K562 (cell line): Measurements from ENCODE around the gene PTPN1. TPM values are rescaled to one million over a fixed set of nuclear protein-coding genes. Genes with fewer than 3 reads are reported as not detected.

ENCODE experiments used
- CHCHD3 ChIP-seq: fragments of 250-450 bp; sonication (Bioruptor Pico); IDR thresholded peaks from 2 replicates; pipeline ENCODE4 v2.1.2; 2022; ENCODE audit warnings: mild to moderate bottlenecking
- CXXC5 ChIP-seq: fragments of 250-450 bp; sonication (Bioruptor Pico); IDR thresholded peaks from 2 replicates; pipeline ENCODE4 v1.8.0; 2022; ENCODE audit warnings: inconsistent platforms, mild to moderate bottlenecking, moderate library complexity
- HMG20B ChIP-seq: fragments of 250-450 bp; sonication (Bioruptor Pico); IDR thresholded peaks from 2 replicates; pipeline ENCODE4 v1.5.0; 2021; ENCODE audit warnings: mild to moderate bottlenecking
- HNRNPL ChIP-seq: fragments of 200-400 bp; formaldehyde crosslinking; IDR thresholded peaks from 2 replicates; pipeline ENCODE4 v1.6.1; 2017; ENCODE audit warnings: low read depth, mild to moderate bottlenecking, low read length
- IFI16 ChIP-seq: fragments of 250-450 bp; sonication (Bioruptor Pico); IDR thresholded peaks from 2 replicates; pipeline ENCODE4 v2.1.2; 2022; ENCODE audit warnings: mild to moderate bottlenecking, inconsistent platforms
- MAFK ChIP-seq: IDR thresholded peaks from 2 replicates; pipeline ENCODE4 v1.6.1; 2011; ENCODE audit warnings: low read length, improper control_type of control experiment
- MAZ ChIP-seq, 2 experiments: fragments of 450-650 bp in 1 of 2; sonication (generic) in 1 of 2; formaldehyde crosslinking; IDR thresholded peaks in 1 of 2; conservative IDR thresholded peaks in 1 of 2; 2 replicates each; pipeline versions ENCODE4 v1.4.0 to v1.5.0; 2020; ENCODE audit warnings: mild to moderate bottlenecking in 1 of 2, missing genetic modification reagents in 1 of 2
- NCOR1 ChIP-seq: fragments of 450-650 bp; IDR thresholded peaks from 2 replicates; pipeline ENCODE4 v1.6.1; 2016; ENCODE audit warnings: mild to moderate bottlenecking, moderate library complexity
- NR0B1 ChIP-seq: fragments of 450-650 bp; IDR thresholded peaks from one replicate; pipeline ENCODE4 v1.6.1; 2018; ENCODE audit warnings: mild to moderate bottlenecking, moderate library complexity; ENCODE audit not compliant: partially characterized antibody
- NR2C2 ChIP-seq, 2 experiments: fragments of 200-800 bp in 1 of 2; sonication (Bioruptor generic) in 1 of 2; sonication (generic) in 1 of 2; formaldehyde crosslinking in 1 of 2; IDR thresholded peaks; 2 replicates each; pipeline versions ENCODE4 v1.6.1 to v1.8.0; 2016 to 2022; ENCODE audit warnings: mild to moderate bottlenecking in 1 of 2, missing compliant biosample characterization in 1 of 2, missing genetic modification characterization in 1 of 2, missing genetic modification reagents in 1 of 2
- PHF21A ChIP-seq: fragments of 450-650 bp; IDR thresholded peaks from 2 replicates; pipeline ENCODE4 v1.6.1; 2017; ENCODE audit warnings: low read depth, borderline replicate concordance
- POLR3A ChIP-seq: IDR thresholded peaks from 2 replicates; pipeline ENCODE4 v1.6.1; 2011; ENCODE audit warnings: borderline replicate concordance, mild to moderate bottlenecking, moderate library complexity; ENCODE audit not compliant: insufficient read length, insufficient read depth; ENCODE audit errors: extremely low read depth
- PYGO2 ChIP-seq: fragments of 450-650 bp; IDR thresholded peaks from 2 replicates; pipeline ENCODE4 v1.6.1; 2016; ENCODE audit warnings: mild to moderate bottlenecking, missing genetic modification characterization, moderate library complexity, missing compliant biosample characterization
- RBM14 ChIP-seq: fragments of 200-400 bp; formaldehyde crosslinking; IDR thresholded peaks from 2 replicates; pipeline ENCODE4 v1.6.1; 2018; ENCODE audit warnings: low read depth, mild to moderate bottlenecking, low read length, moderate library complexity, borderline replicate concordance; ENCODE audit not compliant: insufficient read depth
- RFX5 ChIP-seq: IDR thresholded peaks from 2 replicates; pipeline ENCODE4 v1.6.1; 2011; ENCODE audit warnings: low read depth, mild to moderate bottlenecking, improper control_type of control experiment, low read length
- SRF ChIP-seq, 2 experiments: fragments of 250-450, 450-650 bp in 1 of 2; sonication (Bioruptor Pico) in 1 of 2; sonication (generic) in 1 of 2; formaldehyde crosslinking; IDR thresholded peaks; 2 replicates each; pipeline versions ENCODE4 v1.5.0 to v1.5.1; 2020 to 2022; ENCODE audit warnings: mild to moderate bottlenecking in 1 of 2, missing genetic modification reagents in 1 of 2
- ZNF41 ChIP-seq: fragments of 250-450 bp; sonication (Bioruptor Pico); conservative IDR thresholded peaks from 2 replicates; pipeline ENCODE4 v1.4.0; 2020; ENCODE audit warnings: mild to moderate bottlenecking
- ZNF707 ChIP-seq: fragments of 250-450 bp; sonication (Bioruptor Pico); conservative IDR thresholded peaks from 2 replicates; pipeline ENCODE4 v1.8.0; 2022; ENCODE audit warnings: inconsistent platforms, mild to moderate bottlenecking, moderate library complexity
- polyA plus RNA-seq, 8 experiments: library from polyadenylated mRNA; depleted of rRNA in 4 of 8; stranded (reverse) in 5 of 8; unstranded in 3 of 8; fragments of >200 nt; fragmentation: Nextera tagmentation in 2 of 8; fragmentation: Illumina TruSeq in 1 of 8; extraction: Ambion mirVana in 2 of 8; extraction: Trizol in 1 of 8; gene quantifications; 2 replicates each; pipeline versions ENCODE4 v1.2.1 to v1.2.3, GENCODE V29; 2011 to 2014; ENCODE audit warnings: inconsistent platforms in 1 of 8, missing spikeins in 1 of 8
- total RNA-seq, 7 experiments: library from RNA; depleted of rRNA in 6 of 7; stranded (reverse); fragments of >200 nt in 6 of 7; fragmentation: Illumina TruSeq in 2 of 7; extraction: Trizol in 2 of 7; gene quantifications; 2 replicates each; pipeline versions ENCODE4 v1.2.1 to v1.2.3, GENCODE V29; 2011 to 2021; ENCODE audit warnings: low replicate concordance in 1 of 7
- TF ChIP-seq, protein P1 (sequence below): sonication (generic); formaldehyde crosslinking; IDR thresholded peaks from 2 replicates; pipeline ENCODE4 v1.8.1; 2023; ENCODE audit warnings: mild to moderate bottlenecking, missing genetic modification reagents
- TF ChIP-seq, protein P2 (sequence below): fragments of 250-450 bp; sonication (Bioruptor Pico); IDR thresholded peaks from 2 replicates; pipeline ENCODE4 v1.4.0; 2020; ENCODE audit warnings: mild to moderate bottlenecking, moderate library complexity
- TF ChIP-seq, protein P3 (sequence below): fragments of 250-450 bp; sonication (Bioruptor Pico); IDR thresholded peaks from 2 replicates; pipeline ENCODE4 v1.4.0; 2020; ENCODE audit warnings: borderline replicate concordance

The PTPN1 gene
- total and polyA plus RNA-seq, 9 of the 15 experiments (the other 6 are each of a cell fraction or from before 2014, with no cell fraction given) = 11.0 to 85.3 (median 54.0) TPM

DNA sequence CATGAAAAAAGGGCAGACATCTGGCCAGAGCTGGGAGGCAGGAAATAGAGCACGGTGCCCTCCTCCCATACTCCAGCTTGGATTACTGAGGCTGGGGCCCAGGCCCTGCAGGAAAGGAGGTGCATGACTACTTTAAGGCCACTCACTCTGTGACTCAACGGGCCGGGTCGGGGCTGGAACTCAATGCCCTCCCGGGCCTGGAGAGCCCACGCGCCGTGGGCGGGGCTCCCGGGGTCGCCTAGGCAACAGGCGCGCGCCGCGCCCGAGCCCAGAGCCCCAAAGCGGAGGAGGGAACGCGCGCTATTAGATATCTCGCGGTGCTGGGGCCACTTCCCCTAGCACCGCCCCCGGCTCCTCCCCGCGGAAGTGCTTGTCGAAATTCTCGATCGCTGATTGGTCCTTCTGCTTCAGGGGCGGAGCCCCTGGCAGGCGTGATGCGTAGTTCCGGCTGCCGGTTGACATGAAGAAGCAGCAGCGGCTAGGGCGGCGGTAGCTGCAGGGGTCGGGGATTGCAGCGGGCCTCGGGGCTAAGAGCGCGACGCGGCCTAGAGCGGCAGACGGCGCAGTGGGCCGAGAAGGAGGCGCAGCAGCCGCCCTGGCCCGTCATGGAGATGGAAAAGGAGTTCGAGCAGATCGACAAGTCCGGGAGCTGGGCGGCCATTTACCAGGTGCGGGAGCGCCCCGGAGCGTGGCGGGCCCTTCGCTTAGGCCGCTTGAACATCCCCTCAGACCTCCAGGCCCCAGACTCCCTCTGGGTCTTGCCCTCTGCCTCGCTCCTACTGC lies at the start of gene PTPN1 (continued):
- TF ChIP-seq ZNF707 (CRISPR knock-in tag) (no peak), HMG20B (no peak), HNRNPL (no peak), RFX5 (no peak), RBM14 (no peak), CXXC5 (CRISPR knock-in tag) (peak; percentile 75), ZNF41 (CRISPR knock-in tag) (no peak), MAZ (CRISPR knock-in tag; conservative IDR thresholded peaks at IDR 0.05 in 1 of 2, IDR thresholded peaks at IDR 0.05 in 1 of 2) (peak; percentile 56 to 69; a peak in 3 of 4 replicates), PHF21A (no peak), NR2C2 (CRISPR knock-in tag; IDR thresholded peaks at IDR 0.05) (no peak), NR2C2 (tag; IDR thresholded peaks at IDR 0.05) (peak; percentile 50; the same call in 1 of the 2 replicates), NR0B1 (no peak), IFI16 (no peak), NCOR1 (no peak), SRF (CRISPR knock-in tag; IDR thresholded peaks at IDR 0.05) (peak in 1 of 2 experiments; percentile 74; a peak in 3 of 4 replicates), MAFK (no peak), CHCHD3 (CRISPR knock-in tag) (peak; percentile 92; the same call in 1 of the 2 replicates), PYGO2 (tag) (no peak), POLR3A (no peak)
- TF ChIP-seq, protein P1, sequence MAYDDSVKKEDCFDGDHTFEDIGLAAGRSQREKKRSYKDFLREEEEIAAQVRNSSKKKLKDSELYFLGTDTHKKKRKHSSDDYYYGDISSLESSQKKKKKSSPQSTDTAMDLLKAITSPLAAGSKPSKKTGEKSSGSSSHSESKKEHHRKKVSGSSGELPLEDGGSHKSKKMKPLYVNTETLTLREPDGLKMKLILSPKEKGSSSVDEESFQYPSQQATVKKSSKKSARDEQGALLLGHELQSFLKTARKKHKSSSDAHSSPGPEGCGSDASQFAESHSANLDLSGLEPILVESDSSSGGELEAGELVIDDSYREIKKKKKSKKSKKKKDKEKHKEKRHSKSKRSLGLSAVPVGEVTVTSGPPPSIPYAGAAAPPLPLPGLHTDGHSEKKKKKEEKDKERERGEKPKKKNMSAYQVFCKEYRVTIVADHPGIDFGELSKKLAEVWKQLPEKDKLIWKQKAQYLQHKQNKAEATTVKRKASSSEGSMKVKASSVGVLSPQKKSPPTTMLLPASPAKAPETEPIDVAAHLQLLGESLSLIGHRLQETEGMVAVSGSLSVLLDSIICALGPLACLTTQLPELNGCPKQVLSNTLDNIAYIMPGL = no peak
- TF ChIP-seq, protein P2, sequence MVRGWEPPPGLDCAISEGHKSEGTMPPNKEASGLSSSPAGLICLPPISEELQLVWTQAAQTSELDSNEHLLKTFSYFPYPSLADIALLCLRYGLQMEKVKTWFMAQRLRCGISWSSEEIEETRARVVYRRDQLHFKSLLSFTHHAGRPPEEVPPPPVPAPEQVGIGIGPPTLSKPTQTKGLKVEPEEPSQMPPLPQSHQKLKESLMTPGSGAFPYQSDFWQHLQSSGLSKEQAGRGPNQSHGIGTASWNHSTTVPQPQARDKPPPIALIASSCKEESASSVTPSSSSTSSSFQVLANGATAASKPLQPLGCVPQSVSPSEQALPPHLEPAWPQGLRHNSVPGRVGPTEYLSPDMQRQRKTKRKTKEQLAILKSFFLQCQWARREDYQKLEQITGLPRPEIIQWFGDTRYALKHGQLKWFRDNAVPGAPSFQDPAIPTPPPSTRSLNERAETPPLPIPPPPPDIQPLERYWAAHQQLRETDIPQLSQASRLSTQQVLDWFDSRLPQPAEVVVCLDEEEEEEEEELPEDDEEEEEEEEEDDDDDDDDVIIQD (CRISPR knock-in tag) = no peak
- TF ChIP-seq, protein P3, sequence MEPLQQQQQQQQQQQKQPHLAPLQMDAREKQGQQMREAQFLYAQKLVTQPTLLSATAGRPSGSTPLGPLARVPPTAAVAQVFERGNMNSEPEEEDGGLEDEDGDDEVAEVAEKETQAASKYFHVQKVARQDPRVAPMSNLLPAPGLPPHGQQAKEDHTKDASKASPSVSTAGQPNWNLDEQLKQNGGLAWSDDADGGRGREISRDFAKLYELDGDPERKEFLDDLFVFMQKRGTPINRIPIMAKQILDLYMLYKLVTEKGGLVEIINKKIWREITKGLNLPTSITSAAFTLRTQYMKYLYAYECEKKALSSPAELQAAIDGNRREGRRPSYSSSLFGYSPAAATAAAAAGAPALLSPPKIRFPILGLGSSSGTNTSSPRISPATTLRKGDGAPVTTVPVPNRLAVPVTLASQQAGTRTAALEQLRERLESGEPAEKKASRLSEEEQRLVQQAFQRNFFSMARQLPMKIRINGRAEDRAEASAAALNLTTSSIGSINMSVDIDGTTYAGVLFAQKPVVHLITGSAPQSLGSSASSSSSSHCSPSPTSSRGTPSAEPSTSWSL = no peak
